Measurements from ENCODE around the gene ATG9A. TPM values are rescaled to one million over a fixed set of nuclear protein-coding genes. Genes with fewer than 3 reads are reported as not detected.
"Not testable (repeated sequence)": the region's sequence is repeated elsewhere in the genome, so short reads cannot be mapped to it uniquely, and the experiment has no call there.

ATG9A gene
- total and polyA plus RNA-seq, 9 of the 15 experiments (the other 6 are each of a cell fraction or from before 2014, with no cell fraction given) = 0.25 to 65.6 (median 23.4) TPM

GRCh38 chr2:219261024-219261855, 31.8 kb upstream of the ATG9A start (continued):
- no peak for TF ChIP-seq ELF1 (tag; IDR thresholded peaks at IDR 0.05)
- no peak for TF ChIP-seq TGIF2 (CRISPR knock-in tag; IDR thresholded peaks at IDR 0.05)
- TF ChIP-seq MCM2 (IDR thresholded peaks at IDR 0.05; ENCODE audit: low read depth) = no peak

GRCh38 chr2:219258942-219259341, 29.5 kb upstream of the ATG9A start:
- H3K79me2 ChIP-seq (ENCODE audit: control insufficient read depth, insufficient read depth, low read length); BruUV-seq (replicated peaks); H4K20me1 ChIP-seq (replicated peaks; ENCODE audit: control insufficient read depth, insufficient read depth, low read length); H3K9me3 ChIP-seq (replicated peaks; ENCODE audit: control insufficient read depth, insufficient read depth, low read depth, low read length); ATAC-seq; in situ Hi-C loops (cut with MboI); H3K27me3 ChIP-seq (ENCODE audit: control insufficient read depth in 2 of 2, insufficient read depth in 2 of 2, low read length in 2 of 2); H2AFZ ChIP-seq (ENCODE audit: low read depth, low read length); FAIRE-seq; H3K4me3 ChIP-seq; H3K4me2 ChIP-seq (ENCODE audit: insufficient read depth, low read length); H3K9ac ChIP-seq (ENCODE audit: insufficient read depth in 1 of 2, low read depth in 2 of 2, low read length in 2 of 2); DNase-seq (ENCODE audit: extremely low read depth in 1 of 4, low spot score in 3 of 4); H3K9me1 ChIP-seq (ENCODE audit: control insufficient read depth, insufficient read depth, low read length); intact Hi-C loops (cut with micrococcal nuclease); CTCF ChIA-PET (ENCODE audit: low intra/inter-chr PET ratio); H3K27ac ChIP-seq (ENCODE audit: extremely low read depth, low read depth, low read length); H3K36me3 ChIP-seq (ENCODE audit: control insufficient read depth, insufficient read depth, low read length): not testable (repeated sequence)
- POLR2A ChIA-PET = interaction anchor here (1.2 kb wide), 1 partner anchor 14 kb away, joined by 7 read pairs; the partner anchor contains the start of genes GLB1L and STK16
- WGBS (ENCODE audit: insufficient coverage, low coverage, missing lambda C conversion rate) = 61% methylated on average over 10 of the region's 10 CpGs
- peaks cover 7 to 16% of the 10 kb centered on the region in 2 experiments; a peak in 4 of 5 replicates for H3K4me1 ChIP-seq (replicated peaks in 1 of 2; ENCODE audit: control insufficient read depth in 2 of 2, insufficient read depth in 2 of 2, low read length in 2 of 2)
